Fibroblast of lung (primary cell): ENCODE measurements around the gene HTT.

Experiments
- EZH2 ChIP-seq: IDR thresholded peaks from 2 replicates; pipeline ENCODE4 v1.5.1; 2012; ENCODE audit warnings: low read length, control low read depth, mild to moderate bottlenecking; ENCODE audit errors: missing control alignments
- TF ChIP-seq, protein P1 (sequence below), 2 donors: IDR thresholded peaks in 1 of 2; conservative IDR thresholded peaks in 1 of 2; 1 replicate in 1 of 2; 2 replicates in 1 of 2; pipeline ENCODE4 v1.5.1; 2011 to 2012; ENCODE audit warnings: low read length in 2 of 2, control low read depth in 1 of 2, inconsistent platforms in 1 of 2, low read depth in 1 of 2, mild to moderate bottlenecking in 1 of 2

DNA sequence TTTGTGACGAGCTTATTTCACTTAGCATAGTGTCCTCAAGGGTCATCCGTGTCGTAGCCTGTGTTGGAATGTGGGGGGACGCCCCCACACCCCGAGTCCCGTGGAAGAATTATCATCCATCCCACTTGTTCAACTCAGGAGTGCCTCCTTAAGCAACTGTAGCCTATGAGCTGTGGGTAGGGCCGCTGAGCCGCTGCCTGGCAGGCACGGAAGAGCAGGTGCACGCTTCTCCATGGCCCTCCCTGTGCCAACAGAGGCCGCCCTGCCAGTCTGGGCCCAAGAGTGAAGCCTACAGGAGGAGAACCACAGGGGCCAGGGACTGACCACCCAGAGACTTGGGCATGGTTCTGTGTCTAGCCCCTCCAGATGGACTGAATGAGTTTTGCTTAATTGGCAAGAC, 216.0 kb downstream of the HTT start:
- TF ChIP-seq, protein P1, sequence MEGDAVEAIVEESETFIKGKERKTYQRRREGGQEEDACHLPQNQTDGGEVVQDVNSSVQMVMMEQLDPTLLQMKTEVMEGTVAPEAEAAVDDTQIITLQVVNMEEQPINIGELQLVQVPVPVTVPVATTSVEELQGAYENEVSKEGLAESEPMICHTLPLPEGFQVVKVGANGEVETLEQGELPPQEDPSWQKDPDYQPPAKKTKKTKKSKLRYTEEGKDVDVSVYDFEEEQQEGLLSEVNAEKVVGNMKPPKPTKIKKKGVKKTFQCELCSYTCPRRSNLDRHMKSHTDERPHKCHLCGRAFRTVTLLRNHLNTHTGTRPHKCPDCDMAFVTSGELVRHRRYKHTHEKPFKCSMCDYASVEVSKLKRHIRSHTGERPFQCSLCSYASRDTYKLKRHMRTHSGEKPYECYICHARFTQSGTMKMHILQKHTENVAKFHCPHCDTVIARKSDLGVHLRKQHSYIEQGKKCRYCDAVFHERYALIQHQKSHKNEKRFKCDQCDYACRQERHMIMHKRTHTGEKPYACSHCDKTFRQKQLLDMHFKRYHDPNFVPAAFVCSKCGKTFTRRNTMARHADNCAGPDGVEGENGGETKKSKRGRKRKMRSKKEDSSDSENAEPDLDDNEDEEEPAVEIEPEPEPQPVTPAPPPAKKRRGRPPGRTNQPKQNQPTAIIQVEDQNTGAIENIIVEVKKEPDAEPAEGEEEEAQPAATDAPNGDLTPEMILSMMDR (conservative IDR thresholded peaks at IDR 0.05 in 1 of 2, IDR thresholded peaks at IDR 0.05 in 1 of 2; ENCODE audit: low read depth in 1 of 2, low read length in 2 of 2): no peak
- no peak for TF ChIP-seq EZH2
